DOHH2 (cell line): Measurements from ENCODE around the gene IPO11.
"Not testable (repeated sequence)": the region's sequence is repeated elsewhere in the genome, so short reads cannot be mapped to it uniquely, and the experiment has no call there.

ENCODE experiments used
- H3F3A ChIP-seq: fragments of 200-600 bp; sonication (generic), shearing (Covaris generic); 2 replicates; pipeline ENCODE4 v1.6.0; 2016; ENCODE audit warnings: antibody characterized with exemption, mild to moderate bottlenecking; ENCODE audit not compliant: control insufficient read depth, insufficient read depth
- H3K27ac ChIP-seq: fragments of 200-600 bp; sonication (generic); 2 replicates; pipeline ENCODE4 v1.5.1; 2014; ENCODE audit warnings: low read depth, mild to moderate bottlenecking, low read length, moderate library complexity
- H3K27me3 ChIP-seq: fragments of 200-600 bp; sonication (generic); 2 replicates; pipeline ENCODE4 v1.6.1; 2014; ENCODE audit warnings: mild to moderate bottlenecking, low read length, mixed read lengths; ENCODE audit not compliant: control insufficient read depth
- H3K36me3 ChIP-seq: fragments of 200-600 bp; sonication (generic); 2 replicates; pipeline ENCODE4 v1.6.1; 2014; ENCODE audit warnings: mild to moderate bottlenecking, low read length, moderate library complexity, mixed read lengths; ENCODE audit not compliant: control insufficient read depth
- H3K4me1 ChIP-seq: fragments of 200-600 bp; sonication (generic); 2 replicates; pipeline ENCODE4 v1.6.1; 2014; ENCODE audit warnings: mild to moderate bottlenecking, low read length, mixed read lengths; ENCODE audit not compliant: control insufficient read depth
- H3K4me2 ChIP-seq: fragments of 200-600 bp; sonication (generic); 2 replicates; pipeline ENCODE4 v1.6.0; 2014; ENCODE audit warnings: mild to moderate bottlenecking, low read length, moderate library complexity
- H3K4me3 ChIP-seq: fragments of 200-600 bp; sonication (generic); 2 replicates; pipeline ENCODE4 v1.5.1; 2014; ENCODE audit warnings: mild to moderate bottlenecking, low read length, mixed read lengths
- H3K79me2 ChIP-seq: fragments of 200-600 bp; sonication (generic); 2 replicates; pipeline ENCODE4 v1.6.1; 2014; ENCODE audit warnings: mild to moderate bottlenecking, low read length, mixed read lengths; ENCODE audit not compliant: control insufficient read depth
- H3K9me2 ChIP-seq: fragments of 200-600 bp; sonication (generic); replicated peaks from 2 replicates; pipeline ENCODE4 v1.6.1; 2014; ENCODE audit warnings: mild to moderate bottlenecking, low read length, mixed read lengths; ENCODE audit not compliant: control insufficient read depth
- H3K9me3 ChIP-seq: fragments of 200-600 bp; sonication (generic); 2 replicates; pipeline ENCODE4 v1.6.1; 2014; ENCODE audit warnings: antibody characterized with exemption, low read length, mixed read lengths; ENCODE audit not compliant: control insufficient read depth, insufficient read depth
- H4K20me1 ChIP-seq: fragments of 200-600 bp; sonication (generic); 2 replicates; pipeline ENCODE4 v1.6.0; 2014; ENCODE audit warnings: low read depth, mild to moderate bottlenecking, antibody characterized with exemption, low read length, moderate library complexity; ENCODE audit not compliant: control insufficient read depth, insufficient read depth
- CTCF ChIP-seq: fragments of 200-600 bp; sonication (generic); IDR thresholded peaks from one replicate; pipeline ENCODE4 v1.5.1; 2014; ENCODE audit warnings: antibody characterized with exemption, mild to moderate bottlenecking, low read depth, low read length; ENCODE audit not compliant: poor library complexity, severe bottlenecking
- EZH2phosphoT487 ChIP-seq: fragments of 200-600 bp; sonication (generic); IDR thresholded peaks from 2 replicates; pipeline ENCODE4 v1.6.1; 2017; ENCODE audit warnings: borderline replicate concordance, mild to moderate bottlenecking, antibody characterized with exemption, low read length, moderate library complexity, mixed read lengths

Gene IPO11

DNA sequence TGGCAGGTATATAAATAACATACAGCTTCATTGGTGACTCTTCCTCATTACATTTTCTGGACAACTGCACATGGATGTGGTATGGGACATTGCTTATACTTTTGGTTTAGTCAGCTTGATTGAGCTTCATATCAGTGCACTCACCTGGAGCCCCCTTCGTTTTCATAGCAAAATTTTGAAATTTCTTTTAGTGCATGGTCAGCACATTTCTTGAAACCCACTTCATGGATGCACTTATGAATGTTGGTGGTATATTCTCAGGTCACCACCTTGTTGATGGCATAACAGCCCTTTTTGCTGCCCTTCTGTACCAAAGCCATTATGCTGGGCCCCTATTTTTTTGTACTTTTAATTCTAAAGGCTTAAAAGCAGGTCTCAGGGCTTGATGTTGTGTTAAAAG, 149.3 kb downstream of the IPO11 start:
- H3F3A ChIP-seq, result no peaks in the 10 kb centered on the region
- no peaks in the 10 kb centered on the region for H4K20me1 ChIP-seq
- TF ChIP-seq EZH2phosphoT487 (no peak), CTCF (no peak)
- no peaks in the 10 kb centered on the region for H3K9me3 ChIP-seq
- no peaks in the 10 kb centered on the region for H3K79me2 ChIP-seq
- no peak overlapping the region for H3K4me3 ChIP-seq
- no peaks in the 10 kb centered on the region for H3K9me2 ChIP-seq
- no peak overlapping the region for H3K4me2 ChIP-seq
- peaks cover 42% of the 10 kb centered on the region for H3K36me3 ChIP-seq
- no peaks in the 10 kb centered on the region for H3K4me1 ChIP-seq
- no peak overlapping the region for H3K27ac ChIP-seq
- no peaks in the 10 kb centered on the region for H3K27me3 ChIP-seq

DNA sequence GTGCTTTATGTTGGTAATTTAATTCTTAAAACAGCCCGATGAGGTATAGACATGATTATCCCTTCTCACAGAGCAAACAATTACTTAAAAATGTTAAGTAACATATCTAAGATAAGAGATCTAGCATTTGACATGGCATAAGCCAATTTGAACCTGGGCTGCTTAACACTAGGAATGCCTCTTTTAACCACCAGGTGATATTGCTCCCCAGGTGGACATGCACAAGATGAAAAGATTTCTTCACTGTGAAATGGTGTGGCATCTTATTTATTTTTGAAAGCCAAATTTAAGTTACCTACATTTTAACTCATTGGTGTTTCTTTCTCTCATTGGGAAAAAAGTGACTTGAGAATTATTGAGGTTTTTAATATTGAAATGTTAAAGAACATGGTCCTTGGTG, 150.3 kb downstream of the IPO11 start:
- H3K36me3 ChIP-seq, result peaks cover 43% of the 10 kb centered on the region
- no peaks in the 10 kb centered on the region for H3F3A ChIP-seq

GRCh38 chr5:62564101-62564500, 151.5 kb downstream of the IPO11 start:
- no peak overlapping the region for H3K4me2 ChIP-seq
- H3K79me2 ChIP-seq, result no peaks in the 10 kb centered on the region
- no peaks in the 10 kb centered on the region for H3K9me2 ChIP-seq
- no peaks in the 10 kb centered on the region for H3K4me1 ChIP-seq
- no peaks in the 10 kb centered on the region for H4K20me1 ChIP-seq
- peaks cover 45% of the 10 kb centered on the region for H3K36me3 ChIP-seq
- no peaks in the 10 kb centered on the region for H3F3A ChIP-seq
- H3K27ac ChIP-seq, result no peak overlapping the region
- TF ChIP-seq CTCF (no peak), EZH2phosphoT487 (no peak)
- no peak overlapping the region for H3K4me3 ChIP-seq
- H3K9me3 ChIP-seq, result no peaks in the 10 kb centered on the region
- no peaks in the 10 kb centered on the region for H3K27me3 ChIP-seq

More for the DNA sequence above, 150.3 kb downstream of the IPO11 start:
- Histone ChIP-seq H3K4me1 (no peaks in the 10 kb centered on the region), H3K4me3 (no peak overlapping the region), H4K20me1 (no peaks in the 10 kb centered on the region), H3K79me2 (no peaks in the 10 kb centered on the region), H3K9me2 (no peaks in the 10 kb centered on the region), H3K9me3 (no peaks in the 10 kb centered on the region), H3K27ac (no peak overlapping the region), H3K27me3 (no peaks in the 10 kb centered on the region), H3K4me2 (no peak overlapping the region)
- TF ChIP-seq EZH2phosphoT487 (no peak), CTCF (no peak)

DNA sequence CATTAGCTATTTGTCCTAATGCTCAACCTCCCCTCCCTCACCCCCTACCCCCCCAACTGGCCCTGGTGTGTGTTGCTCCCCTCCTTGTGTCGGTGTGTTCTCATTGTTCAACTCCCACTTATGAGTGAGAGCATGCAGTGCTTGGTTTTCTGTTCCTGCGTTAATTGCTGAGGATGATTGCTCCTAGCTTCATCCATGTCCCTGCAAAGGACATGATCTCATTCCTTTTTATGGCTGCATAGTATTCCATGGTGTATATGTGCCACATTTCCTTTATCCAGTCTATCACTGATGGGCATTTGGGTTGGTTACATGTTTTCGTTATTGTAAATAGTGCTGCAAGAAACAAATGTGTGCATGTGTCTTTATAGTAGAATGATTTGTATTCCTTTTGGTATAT, 153.2 kb downstream of the IPO11 start:
- H3K4me1 ChIP-seq, H3K4me3 ChIP-seq, H3K4me2 ChIP-seq, H3F3A ChIP-seq, H4K20me1 ChIP-seq, H3K9me2 ChIP-seq, H3K27ac ChIP-seq, H3K27me3 ChIP-seq, H3K79me2 ChIP-seq, H3K9me3 ChIP-seq: not testable (repeated sequence)
- H3K36me3 ChIP-seq, result peaks cover 45% of the 10 kb centered on the region
